Measurements from ENCODE around the gene DUSP28. TPM values are rescaled to one million over a fixed set of nuclear protein-coding genes. Genes with fewer than 3 reads are reported as not detected.

Gene DUSP28
- total RNA-seq, 4 donors from 2014 or later: 3.0 to 5.3 (median 4.0) TPM

- WGBS, 2 donors (ENCODE audit: low coverage in 1 of 2): 100% methylated on average over 1 of the region's 6 CpGs; no CpG with 5 or more reads in 1 of the 2 donors
- peaks cover 0 to 33% (median 7%) of the 10 kb centered on the region in 3 donors for H3K4me1 ChIP-seq
- no peak overlapping the region for H3K4me3 ChIP-seq
- ATAC-seq: no peak
- no peak overlapping the region for H3K27ac ChIP-seq
- H3K9me3 ChIP-seq: no peaks in the 10 kb centered on the region
- no peaks in the 10 kb centered on the region for H3K27me3 ChIP-seq
- H3K36me3 ChIP-seq: peaks cover 0 to 84% of the 10 kb centered on the region in 2 donors
- TF ChIP-seq CTCF (IDR thresholded peaks at IDR 0.05) (no peak), POLR2AphosphoS5 (IDR thresholded peaks at IDR 0.05) (no peak), EP300 (IDR thresholded peaks at IDR 0.05) (no peak), POLR2A (IDR thresholded peaks at IDR 0.05) (no peak)
These were observed 15.9 kb downstream of the DUSP28 start for GRCh38 chr2:240576036-240576435.

GRCh38 chr2:240576436-240577205 is 16.5 kb downstream of the DUSP28 start:
- H3K27me3 ChIP-seq: no peaks in the 10 kb centered on the region
- H3K27ac ChIP-seq: no peak overlapping the region
- no peak for ATAC-seq
- 75% methylated on average over 2 of the region's 32 CpGs; no CpG with 5 or more reads in 1 of the 2 donors for WGBS, 2 donors (ENCODE audit: low coverage in 1 of 2)
- H3K9me3 ChIP-seq: no peaks in the 10 kb centered on the region
- no peak overlapping the region for H3K4me3 ChIP-seq
- H3K4me1 ChIP-seq: peaks cover 0 to 27% (median 5%) of the 10 kb centered on the region in 3 donors
- TF ChIP-seq POLR2AphosphoS5 (IDR thresholded peaks at IDR 0.05) (no peak), CTCF (IDR thresholded peaks at IDR 0.05) (no peak), POLR2A (IDR thresholded peaks at IDR 0.05) (no peak), EP300 (IDR thresholded peaks at IDR 0.05) (no peak)
- H3K36me3 ChIP-seq: peaks cover 0 to 83% of the 10 kb centered on the region in 2 donors

GRCh38 chr2:240577281-240578109 is 17.3 kb downstream of the DUSP28 start:
- H3K36me3 ChIP-seq: peaks cover 0 to 75% of the 10 kb centered on the region in 2 donors
- peaks cover 0 to 22% (median 5%) of the 10 kb centered on the region in 3 donors for H3K4me1 ChIP-seq
- no peaks in the 10 kb centered on the region for H3K27me3 ChIP-seq
- H3K9me3 ChIP-seq: no peaks in the 10 kb centered on the region
- no peak overlapping the region for H3K4me3 ChIP-seq
- TF ChIP-seq POLR2AphosphoS5 (IDR thresholded peaks at IDR 0.05): no peak
- no peak for TF ChIP-seq EP300 (IDR thresholded peaks at IDR 0.05)
- TF ChIP-seq POLR2A (IDR thresholded peaks at IDR 0.05): no peak
- no peak for TF ChIP-seq CTCF (IDR thresholded peaks at IDR 0.05)
- no peak for ATAC-seq
- H3K27ac ChIP-seq: peak overlapping the region in 1 of 4 donors; percentile 19
- 100% methylated on average over 1 of the region's 26 CpGs; no CpG with 5 or more reads in 1 of the 2 donors for WGBS, 2 donors (ENCODE audit: low coverage in 1 of 2)

GRCh38 chr2:240578110-240578450 is 17.9 kb downstream of the DUSP28 start:
- ATAC-seq: no peak
- Histone ChIP-seq H3K27me3 (no peaks in the 10 kb centered on the region), H3K9me3 (no peaks in the 10 kb centered on the region), H3K36me3 (peaks cover 0 to 69% of the 10 kb centered on the region in 2 donors), H3K4me1 (peaks cover 0 to 28% (median 5%) of the 10 kb centered on the region in 3 donors), H3K4me3 (no peak overlapping the region), H3K27ac (peak overlapping the region in 1 of 4 donors; percentile 19)
- TF ChIP-seq POLR2A (IDR thresholded peaks at IDR 0.05) (no peak), POLR2AphosphoS5 (IDR thresholded peaks at IDR 0.05) (no peak), EP300 (IDR thresholded peaks at IDR 0.05) (no peak), CTCF (IDR thresholded peaks at IDR 0.05) (no peak)
- no CpG with 5 or more reads among the region's 9 CpGs for WGBS, 2 donors (ENCODE audit: low coverage in 1 of 2)

All from gastroesophageal sphincter (tissue), 4 donors.